Esophagus squamous epithelium (tissue), 4 donors: ENCODE measurements around the gene CDO1.

Experiments used
- POLR2A ChIP-seq, 4 donors: fragments of 450-650 bp; IDR thresholded peaks; one replicate each; pipeline ENCODE4 v1.6.1; 2017; ENCODE audit warnings: antibody characterized with exemption in 4 of 4, mild to moderate bottlenecking in 4 of 4, moderate library complexity in 3 of 4
- TF ChIP-seq, protein P1 (sequence below), 6 experiments: fragments of 450-650 bp in 4 of 6; fragments of 200-600 bp in 2 of 6; sonication (generic) in 2 of 6; IDR thresholded peaks; one replicate each; pipeline ENCODE4 v1.5.1; 2016 to 2019; ENCODE audit warnings: antibody characterized with exemption in 6 of 6, mild to moderate bottlenecking in 4 of 6, moderate library complexity in 4 of 6

DNA sequence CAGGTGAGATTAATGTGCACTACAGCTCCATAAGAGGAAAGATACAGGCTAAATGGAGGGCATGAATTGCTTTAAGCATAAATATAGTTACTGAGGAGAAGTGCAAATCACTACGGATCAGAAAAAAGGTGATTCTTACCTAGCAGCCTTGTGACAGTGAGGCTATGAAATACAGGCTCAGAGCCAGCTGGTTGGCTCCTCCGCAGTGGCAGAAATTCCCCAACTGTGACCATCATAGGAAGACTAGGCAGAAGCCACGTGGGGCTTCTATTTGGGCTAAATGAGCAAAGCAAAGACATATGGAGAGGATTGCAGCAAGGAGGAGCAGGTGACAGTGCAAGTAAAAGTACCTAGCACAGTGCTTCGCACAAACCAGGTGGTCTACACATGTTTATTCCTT, 40.5 kb downstream of the CDO1 start:
- TF ChIP-seq, protein P1, sequence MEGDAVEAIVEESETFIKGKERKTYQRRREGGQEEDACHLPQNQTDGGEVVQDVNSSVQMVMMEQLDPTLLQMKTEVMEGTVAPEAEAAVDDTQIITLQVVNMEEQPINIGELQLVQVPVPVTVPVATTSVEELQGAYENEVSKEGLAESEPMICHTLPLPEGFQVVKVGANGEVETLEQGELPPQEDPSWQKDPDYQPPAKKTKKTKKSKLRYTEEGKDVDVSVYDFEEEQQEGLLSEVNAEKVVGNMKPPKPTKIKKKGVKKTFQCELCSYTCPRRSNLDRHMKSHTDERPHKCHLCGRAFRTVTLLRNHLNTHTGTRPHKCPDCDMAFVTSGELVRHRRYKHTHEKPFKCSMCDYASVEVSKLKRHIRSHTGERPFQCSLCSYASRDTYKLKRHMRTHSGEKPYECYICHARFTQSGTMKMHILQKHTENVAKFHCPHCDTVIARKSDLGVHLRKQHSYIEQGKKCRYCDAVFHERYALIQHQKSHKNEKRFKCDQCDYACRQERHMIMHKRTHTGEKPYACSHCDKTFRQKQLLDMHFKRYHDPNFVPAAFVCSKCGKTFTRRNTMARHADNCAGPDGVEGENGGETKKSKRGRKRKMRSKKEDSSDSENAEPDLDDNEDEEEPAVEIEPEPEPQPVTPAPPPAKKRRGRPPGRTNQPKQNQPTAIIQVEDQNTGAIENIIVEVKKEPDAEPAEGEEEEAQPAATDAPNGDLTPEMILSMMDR (IDR thresholded peaks at IDR 0.05) = no peak
- TF ChIP-seq POLR2A (IDR thresholded peaks at IDR 0.05) = no peak
